Fibroblast of skin of right biceps (primary cell): ENCODE results near the gene TRMT44.

Experiments
- DNase-seq: peaks from one replicate; pipeline ENCODE4 v3.0.0-alpha.2; 2013

The TRMT44 gene

GRCh38 chr4:8438743-8439142 is 1.8 kb upstream of the TRMT44 start:
- DNase-seq: no peak

GRCh38 chr4:8439168-8439567 is 1.4 kb upstream of the TRMT44 start:
- DNase-seq: no peak

- peak; percentile 47 for DNase-seq
Measured at GRCh38 chr4:8439914-8440491, 574 bp upstream of the TRMT44 start.

- no peak for DNase-seq
Measured at GRCh38 chr4:8441499-8442091, 1.0 kb downstream of the TRMT44 start.

GRCh38 chr4:8442596-8443358 is 2.2 kb downstream of the TRMT44 start:
- no peak for DNase-seq

GRCh38 chr4:8443801-8444200 is 3.2 kb downstream of the TRMT44 start:
- no peak for DNase-seq

- DNase-seq: no peak
Measured at GRCh38 chr4:8446122-8446521, 5.5 kb downstream of the TRMT44 start.

GRCh38 chr4:8451440-8452182 is 11.0 kb downstream of the TRMT44 start:
- DNase-seq: no peak

- DNase-seq: no peak
Measured at GRCh38 chr4:8453957-8454356, 13.4 kb downstream of the TRMT44 start.

GRCh38 chr4:8457646-8458252 is 17.2 kb downstream of the TRMT44 start:
- DNase-seq: no peak

GRCh38 chr4:8459867-8460445 is 19.4 kb downstream of the TRMT44 start:
- no peak for DNase-seq

- DNase-seq: no peak
Measured at GRCh38 chr4:8461086-8461485, 20.5 kb downstream of the TRMT44 start.

GRCh38 chr4:8461616-8462015 is 21.0 kb downstream of the TRMT44 start:
- DNase-seq: no peak

- DNase-seq: no peak
Measured at GRCh38 chr4:8463811-8464210, 23.2 kb downstream of the TRMT44 start.

- no peak for DNase-seq
Measured at GRCh38 chr4:8464381-8464780, 23.8 kb downstream of the TRMT44 start.

- DNase-seq: no peak
Measured at GRCh38 chr4:8465615-8466611, 25.3 kb downstream of the TRMT44 start.

- DNase-seq: no peak
Measured at GRCh38 chr4:8467016-8467415, 26.4 kb downstream of the TRMT44 start.

GRCh38 chr4:8468746-8469535 is 28.4 kb downstream of the TRMT44 start:
- DNase-seq: peak; percentile 47

GRCh38 chr4:8469550-8469949 is 29.0 kb downstream of the TRMT44 start:
- no peak for DNase-seq

GRCh38 chr4:8470451-8471024 is 30.0 kb downstream of the TRMT44 start:
- no peak for DNase-seq
